Activated CD8-positive, alpha-beta memory T cell treated with anti-CD3 and anti-CD28 coated beads, Interleukin-2, amount 50 U/mL, for 1 hour (primary cell): ENCODE data around the gene TBC1D3K.
"Not testable (repeated sequence)": the region's sequence is repeated elsewhere in the genome, so short reads cannot be mapped to it uniquely, and the experiment has no call there.

Source experiments
- DNase-seq: peaks from one replicate; pipeline ENCODE4 v3.0.0-alpha.2; 2020; ENCODE audit errors: extremely low read depth

Gene TBC1D3K

DNA sequence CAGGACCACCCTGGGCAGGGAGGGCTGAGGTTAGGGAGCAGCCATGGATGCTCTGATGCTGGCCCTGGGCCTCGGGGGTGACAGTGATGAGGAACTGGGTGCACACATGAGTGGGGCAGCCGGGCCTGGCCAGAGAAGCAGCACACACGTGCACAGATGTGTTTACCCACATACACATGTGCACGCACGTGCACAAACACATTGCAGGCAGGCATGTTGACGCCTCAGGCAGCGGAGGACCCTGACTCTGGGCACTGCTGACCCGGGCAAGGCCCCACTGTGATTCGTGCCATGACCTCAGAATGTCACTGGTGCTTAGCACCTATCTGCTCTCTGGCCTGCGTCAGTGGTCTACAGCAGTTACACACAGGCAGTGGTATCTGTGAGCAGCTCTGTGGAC is at the start of gene TBC1D3K:
Gene TBC1D3K (plus strand): TSS at position 301 of the 400 bp plus-strand sequence. CDS start 1,585 bp downstream, outside the sequence.
- not testable (repeated sequence) for DNase-seq

GRCh38 chr17:37884516-37884915 is 39.7 kb upstream of the TBC1D3K start:
- no peak for DNase-seq

GRCh38 chr17:37885136-37885535 is 39.1 kb upstream of the TBC1D3K start:
- no peak for DNase-seq

GRCh38 chr17:37888881-37889280 is 35.3 kb upstream of the TBC1D3K start:
- DNase-seq = no peak

DNA sequence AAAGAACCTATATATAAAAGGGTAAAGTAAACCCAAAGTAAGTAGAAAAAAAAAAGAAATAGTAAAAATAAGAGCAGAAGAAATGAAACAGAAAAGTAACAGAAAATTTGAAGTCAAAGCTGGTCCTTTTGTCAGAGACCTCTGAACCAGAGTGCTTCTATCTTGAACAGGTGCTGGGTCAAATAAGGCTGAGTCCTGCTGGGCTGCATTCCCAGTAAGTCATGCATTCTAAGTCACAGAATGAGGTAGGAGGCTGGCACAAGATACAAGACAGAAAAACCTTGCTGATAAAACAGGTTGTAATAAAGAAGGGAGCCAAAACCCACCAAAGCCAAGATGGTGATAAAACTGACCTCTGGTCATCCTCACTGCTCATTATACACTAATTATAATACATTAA is 27.3 kb upstream of the TBC1D3K start:
- not testable (repeated sequence) for DNase-seq
